Iris pigment epithelial cell (primary cell): ENCODE results near the gene LRGUK.
A peak's percentile ranks its signal among the peaks of the same experiment; 100 is the strongest.
"Not testable (repeated sequence)": the region's sequence is repeated elsewhere in the genome, so short reads cannot be mapped to it uniquely, and the experiment has no call there.

Source experiments
- DNase-seq: peaks from one replicate; pipeline ENCODE4 v3.0.0-alpha.2; 2011; ENCODE audit warnings: low read depth

Gene LRGUK

GRCh38 chr7:134186027-134186426 lies 58.9 kb downstream of the LRGUK start:
- DNase-seq = peak; percentile 62

DNA sequence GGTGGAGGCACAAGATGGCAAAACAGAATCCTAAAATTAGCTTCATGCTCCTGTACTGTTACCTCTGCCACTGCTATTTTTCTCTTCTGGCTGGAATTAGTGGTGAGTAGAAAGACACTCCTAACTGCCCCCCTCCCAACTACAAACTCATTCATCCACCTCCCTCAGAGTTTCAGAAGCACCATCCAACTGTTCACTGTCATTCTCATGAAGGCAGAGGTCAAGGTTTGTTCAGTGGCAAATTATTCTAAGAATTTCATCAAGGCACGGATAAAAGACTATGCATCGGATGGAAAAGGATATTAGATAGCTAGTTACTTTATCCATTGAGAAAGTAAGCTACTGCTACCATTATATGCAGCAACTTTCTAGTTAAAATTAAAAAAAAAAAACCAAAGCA lies 59.7 kb downstream of the LRGUK start:
- DNase-seq = no peak

GRCh38 chr7:134187893-134188292 lies 60.8 kb downstream of the LRGUK start:
- DNase-seq = no peak

DNA sequence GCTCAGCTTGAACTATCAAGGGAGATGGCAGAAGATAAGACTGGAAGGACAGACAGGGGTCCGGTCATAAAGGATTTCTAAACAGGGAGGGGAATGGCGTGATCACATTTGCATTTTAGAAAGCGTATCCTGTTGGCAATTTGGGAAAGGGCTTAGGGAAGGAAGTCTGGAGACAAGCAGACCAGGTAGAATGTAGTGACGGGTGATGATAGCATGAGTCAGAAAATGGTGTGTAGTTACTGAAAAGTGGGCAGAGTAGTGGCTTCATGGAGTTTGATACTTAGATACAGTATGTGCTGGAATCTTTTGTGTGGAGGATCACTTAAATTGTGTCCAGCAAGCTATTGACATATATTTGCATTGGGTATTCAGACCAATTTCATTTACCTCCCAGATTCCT lies 61.2 kb downstream of the LRGUK start:
- no peak for DNase-seq

DNA sequence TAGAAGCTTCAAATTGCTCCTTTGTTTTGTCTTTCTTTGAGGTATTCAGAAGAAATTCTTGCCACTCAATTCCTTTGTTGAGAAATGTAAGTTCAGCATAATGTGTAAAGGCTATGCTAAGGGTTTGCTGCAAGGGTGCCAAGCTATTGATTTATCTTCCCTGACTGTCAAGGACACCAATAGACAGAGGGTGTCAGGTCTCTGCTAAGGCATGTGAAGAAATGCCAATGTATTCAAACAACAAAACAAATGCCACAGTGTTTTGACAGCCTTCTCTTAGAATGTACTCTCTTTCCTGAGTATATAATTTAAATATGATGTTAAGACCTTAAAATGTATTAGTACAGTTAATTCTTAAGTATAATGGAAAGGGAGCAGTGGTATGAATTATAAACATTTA lies 62.4 kb downstream of the LRGUK start:
- DNase-seq = no peak

- no peak for DNase-seq
Measured at GRCh38 chr7:134191876-134192275, 64.7 kb downstream of the LRGUK start.

- no peak for DNase-seq
Measured at GRCh38 chr7:134193240-134193639, 66.1 kb downstream of the LRGUK start.

DNA sequence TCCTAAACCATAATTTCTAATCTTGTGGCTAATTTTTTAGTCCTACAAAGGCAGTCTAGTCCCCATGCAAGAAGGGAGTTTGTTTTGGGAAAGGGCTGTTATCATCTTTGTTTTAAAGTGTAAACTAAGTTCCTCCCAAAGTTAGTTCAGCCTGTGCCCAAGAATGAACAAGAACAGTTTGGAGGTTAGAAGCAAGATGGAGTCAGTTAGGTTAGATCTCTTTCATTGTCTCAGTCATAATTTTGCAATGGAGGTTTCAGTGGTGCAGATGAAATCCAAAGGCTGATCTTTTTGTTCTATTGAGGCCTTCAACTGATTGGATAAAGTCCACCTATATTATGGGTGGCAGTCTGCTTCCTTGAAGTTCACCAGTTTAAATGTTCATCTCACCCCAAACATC lies 68.1 kb downstream of the LRGUK start:
- DNase-seq = no peak

DNA sequence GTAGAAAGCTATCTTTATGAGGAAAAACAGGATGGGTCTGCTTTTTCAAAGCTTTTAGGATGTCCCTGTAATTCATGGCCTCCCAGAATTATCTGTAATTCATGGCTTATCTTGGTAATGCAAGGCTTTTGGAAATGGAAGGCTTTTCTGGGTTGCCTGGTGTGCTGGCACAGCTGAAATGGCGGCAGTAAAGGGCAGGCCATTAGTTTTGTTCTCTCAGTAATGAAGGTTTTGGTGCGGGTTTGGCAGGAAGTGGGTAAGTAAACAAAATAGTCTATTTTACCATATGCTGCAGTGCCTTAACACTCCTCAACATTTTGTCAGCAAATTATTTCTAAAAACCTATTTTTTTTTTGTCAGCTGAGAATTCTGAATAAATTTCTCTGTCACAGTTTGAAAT lies 69.3 kb downstream of the LRGUK start:
- no peak for DNase-seq

GRCh38 chr7:134197345-134197744 lies 70.2 kb downstream of the LRGUK start:
- DNase-seq = no peak

GRCh38 chr7:134200970-134201369 lies 73.8 kb downstream of the LRGUK start:
- DNase-seq = no peak

DNA sequence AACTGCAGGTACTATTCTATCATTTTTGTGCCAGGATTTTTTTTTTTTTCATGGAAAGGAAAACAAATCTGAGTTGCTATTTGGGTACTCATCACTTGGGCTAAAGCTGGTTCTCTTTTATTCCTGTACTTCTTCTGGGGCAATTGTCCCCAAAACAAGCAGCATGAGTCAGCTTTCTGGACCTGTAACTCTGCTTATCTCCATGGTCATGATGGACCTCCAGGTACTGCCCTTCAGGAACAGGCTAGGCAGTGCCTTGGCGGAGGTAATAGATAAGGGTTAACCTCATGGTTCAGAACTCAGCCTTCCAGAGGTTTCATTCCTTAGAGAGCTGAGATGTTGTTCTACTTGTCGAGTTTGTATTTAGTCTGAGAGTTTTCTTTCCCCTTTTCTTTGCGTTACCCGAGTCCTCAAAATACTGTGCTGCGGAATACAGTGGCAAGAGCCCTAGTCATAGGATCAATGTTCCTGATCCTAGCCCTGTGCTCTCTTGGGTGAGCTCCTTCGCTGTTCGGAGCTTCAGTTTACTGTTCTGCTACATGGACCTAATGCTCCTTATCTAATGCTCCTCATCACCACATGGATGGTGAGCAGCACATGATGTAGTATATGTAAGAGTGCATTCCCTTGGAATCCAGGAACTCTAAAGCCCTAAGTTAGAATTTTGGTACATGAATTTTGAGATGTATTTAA lies 74.6 kb downstream of the LRGUK start:
- no peak for DNase-seq

GRCh38 chr7:134203186-134203889 lies 76.2 kb downstream of the LRGUK start:
- no peak for DNase-seq

GRCh38 chr7:134209322-134210015 lies 82.3 kb downstream of the LRGUK start:
- no peak for DNase-seq

DNA sequence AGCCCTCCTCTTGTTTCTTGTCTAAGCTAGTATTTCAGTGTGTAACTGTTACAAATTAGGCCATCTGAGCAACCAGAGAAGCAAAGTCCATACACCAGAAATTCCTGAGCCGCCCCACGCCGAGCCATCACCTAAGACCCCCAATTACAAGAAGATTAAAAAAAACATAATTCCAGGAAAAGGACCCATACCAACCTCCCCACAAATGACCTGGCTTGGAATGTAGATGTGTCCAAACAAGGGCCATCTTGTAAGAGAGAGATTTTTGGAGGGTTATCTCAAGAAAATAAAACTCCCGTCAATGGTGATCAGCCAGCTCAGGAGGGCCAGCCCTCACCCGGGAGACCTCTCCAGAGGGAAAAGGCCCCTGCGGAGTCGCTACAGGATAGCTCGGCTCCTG lies 83.1 kb downstream of the LRGUK start:
- no peak for DNase-seq

DNA sequence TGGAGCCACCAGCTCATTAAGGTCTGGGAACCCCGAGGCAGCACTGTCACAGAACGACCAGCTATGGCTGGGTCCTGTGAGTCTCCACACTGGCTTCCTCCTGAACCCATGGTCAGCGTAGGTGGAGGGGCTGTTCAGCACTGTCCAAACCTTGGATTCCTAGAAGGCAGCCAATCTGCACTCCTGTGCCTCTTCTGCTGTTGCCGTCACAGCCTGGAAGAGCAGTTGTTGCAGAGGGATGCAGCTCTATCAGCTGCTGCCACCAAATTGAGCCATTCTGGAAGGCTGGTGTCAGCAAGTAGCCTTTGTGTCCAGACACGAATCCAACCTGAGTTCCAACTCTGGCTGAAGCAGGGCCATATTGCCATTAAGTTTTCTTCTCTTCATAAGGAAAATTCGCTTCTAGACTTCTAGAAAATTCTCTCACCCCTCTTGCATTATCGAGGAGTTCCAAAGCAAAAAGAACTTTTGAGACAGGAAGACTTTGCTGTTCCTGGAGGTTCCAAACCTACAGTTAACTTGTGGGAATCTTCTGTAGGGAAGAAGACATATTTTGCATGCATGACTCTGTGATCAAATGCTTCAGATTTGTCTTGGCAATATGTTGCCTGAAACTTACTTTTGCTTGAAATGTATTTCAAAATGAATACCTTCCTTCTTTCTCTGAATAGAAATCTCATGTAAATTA lies 84.0 kb downstream of the LRGUK start:
- no peak for DNase-seq

DNA sequence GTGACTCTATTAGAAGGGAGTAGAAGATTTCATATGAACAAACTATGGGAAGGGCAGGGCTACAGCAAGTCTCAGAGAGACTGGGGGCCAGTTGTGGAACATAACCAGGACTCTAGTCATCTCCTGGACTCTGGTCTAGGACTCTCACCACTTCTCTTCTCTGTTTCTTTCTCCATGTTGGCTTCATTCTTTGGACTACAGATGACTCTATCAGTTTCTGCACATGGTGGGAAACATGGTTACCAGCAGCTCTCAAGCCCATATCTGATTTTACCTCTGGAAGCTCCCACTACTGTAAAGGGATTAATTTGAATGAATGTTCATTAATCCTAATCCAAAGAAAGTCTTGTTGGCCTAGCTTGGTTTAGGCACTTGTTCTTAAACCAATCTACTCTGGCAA lies 84.7 kb downstream of the LRGUK start:
- no peak for DNase-seq

DNA sequence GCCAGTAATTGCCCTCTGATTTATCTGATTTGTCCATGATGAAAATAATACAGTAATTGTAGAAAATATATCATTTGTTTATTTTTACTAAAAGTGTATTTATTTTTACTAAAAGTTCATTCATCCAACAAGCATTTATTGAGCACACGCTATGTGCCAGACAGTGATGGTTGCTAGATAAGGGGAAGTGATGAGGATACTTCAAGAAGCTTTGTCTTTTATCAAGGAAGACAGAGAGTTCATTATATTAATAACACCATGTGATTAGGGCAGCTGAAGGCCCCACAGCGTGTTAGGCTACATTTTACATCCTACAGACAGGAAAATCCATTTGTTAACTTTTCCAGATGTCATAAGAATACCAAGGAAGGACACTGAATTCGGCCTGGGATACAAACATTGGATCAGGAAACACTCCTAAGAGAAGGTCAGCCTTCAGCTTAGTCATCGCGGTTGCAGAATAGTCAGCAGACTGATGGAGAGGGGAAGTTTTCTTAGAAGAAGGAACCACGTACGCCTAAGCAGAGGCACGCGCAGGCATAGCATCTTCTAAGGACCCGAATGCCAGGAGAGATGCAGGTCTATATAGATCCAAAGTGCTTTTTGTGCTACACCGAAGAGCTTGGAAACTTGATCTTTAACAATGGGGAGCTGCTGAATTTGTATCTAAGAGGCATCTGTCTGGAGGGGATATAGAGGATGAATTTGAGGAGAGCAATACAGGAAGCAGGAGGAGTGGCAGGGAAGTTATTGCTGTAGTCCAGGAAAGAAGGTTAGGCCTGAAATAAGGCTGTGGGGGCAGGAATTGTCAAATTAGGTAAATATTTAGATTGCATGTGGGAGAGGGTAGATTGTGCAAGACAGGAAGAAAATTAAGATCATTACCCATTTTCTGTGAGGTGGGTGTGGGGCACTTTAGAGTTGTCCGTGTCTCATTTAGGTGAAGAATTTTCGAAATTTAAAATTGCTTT lies 85.7 kb downstream of the LRGUK start:
- DNase-seq = peak; percentile 34

DNA sequence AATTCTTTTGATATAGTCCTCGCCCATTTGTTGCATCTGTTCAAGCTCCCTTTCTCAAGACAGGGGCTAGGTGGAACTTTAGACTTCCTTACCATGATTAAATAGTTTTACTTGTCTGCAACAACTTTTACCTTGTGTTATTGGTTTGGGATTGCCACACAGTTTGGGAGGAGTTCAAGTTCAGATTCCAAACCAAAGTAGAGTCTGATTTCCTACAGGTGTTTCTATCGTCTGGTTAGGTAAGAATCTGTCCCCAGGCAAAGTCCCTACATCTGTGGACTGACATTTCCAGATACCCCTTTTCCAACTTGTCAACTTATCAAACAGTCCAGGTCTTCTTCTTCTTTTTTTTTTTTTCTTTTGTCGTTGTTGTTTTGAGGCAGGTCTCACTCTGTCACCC lies 93.1 kb downstream of the LRGUK start:
- DNase-seq = no peak

- DNase-seq = not testable (repeated sequence)
Measured at GRCh38 chr7:134231296-134231695, 104.2 kb downstream of the LRGUK start.

DNA sequence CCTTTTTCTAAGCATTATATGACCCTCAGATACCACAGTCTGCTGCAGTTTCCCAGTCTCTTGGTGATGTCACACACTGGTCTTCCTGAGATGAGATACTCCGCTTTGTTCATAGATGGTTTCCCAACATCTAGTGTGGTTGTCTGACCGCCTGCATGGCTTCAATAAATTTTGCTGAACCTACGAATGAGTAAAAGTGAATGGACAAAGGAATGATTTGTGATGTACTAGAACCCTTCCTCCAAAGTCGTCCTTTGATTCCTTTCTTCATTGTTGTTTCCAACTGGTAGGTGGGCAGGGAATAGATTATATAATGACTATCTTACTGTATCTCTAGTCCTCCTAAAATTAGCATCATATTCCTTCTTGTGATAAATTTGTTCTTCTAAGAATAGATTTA lies 107.1 kb downstream of the LRGUK start:
- no peak for DNase-seq

DNA sequence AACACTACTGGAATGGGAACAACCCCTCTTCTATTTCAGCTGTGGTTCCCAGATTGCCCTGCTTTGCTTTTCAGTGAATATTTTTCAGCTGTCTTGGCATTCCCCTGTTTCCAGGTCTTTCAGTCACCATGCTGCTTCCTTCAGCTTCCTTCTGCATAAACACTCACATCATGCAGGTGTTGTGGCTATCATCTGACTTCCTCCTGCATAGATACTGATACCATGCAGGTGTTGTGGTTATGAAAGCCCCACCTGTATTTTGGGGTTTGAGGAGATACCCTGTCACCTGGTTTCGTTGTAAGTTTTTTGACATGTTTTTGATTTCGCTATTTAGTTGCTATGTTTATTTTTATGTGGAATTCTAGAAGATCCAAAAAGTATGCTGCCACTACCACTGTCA lies 118.1 kb downstream of the LRGUK start:
- no peak for DNase-seq
